H54 (cell line): ENCODE measurements around the gene LDHD.

Source experiments
- DNase-seq: peaks from one replicate; pipeline ENCODE4 v3.0.0; 2011; ENCODE audit warnings: low spot score, mixed read lengths; ENCODE audit not compliant: insufficient read length
- FAIRE-seq: peaks from 3 replicates; lab custom pipeline; 2011; peaks lifted over from hg19 to GRCh38; lab: Jason Lieb, UNC
- POLR2A ChIP-seq: IDR thresholded peaks from 2 replicates; pipeline ENCODE4 v1.6.1; 2011; ENCODE audit warnings: low read depth, mild to moderate bottlenecking, low read length

The LDHD gene

GRCh38 chr16:75127713-75128415, 11.3 kb upstream of the LDHD start:
- FAIRE-seq = no peak

GRCh38 chr16:75122609-75123008, 6.0 kb upstream of the LDHD start:
- DNase-seq (no peak), FAIRE-seq (no peak)
- no peak for TF ChIP-seq POLR2A

More at GRCh38 chr16:75127713-75128415, 11.3 kb upstream of the LDHD start:
- DNase-seq = no peak
- TF ChIP-seq POLR2A = no peak

DNA sequence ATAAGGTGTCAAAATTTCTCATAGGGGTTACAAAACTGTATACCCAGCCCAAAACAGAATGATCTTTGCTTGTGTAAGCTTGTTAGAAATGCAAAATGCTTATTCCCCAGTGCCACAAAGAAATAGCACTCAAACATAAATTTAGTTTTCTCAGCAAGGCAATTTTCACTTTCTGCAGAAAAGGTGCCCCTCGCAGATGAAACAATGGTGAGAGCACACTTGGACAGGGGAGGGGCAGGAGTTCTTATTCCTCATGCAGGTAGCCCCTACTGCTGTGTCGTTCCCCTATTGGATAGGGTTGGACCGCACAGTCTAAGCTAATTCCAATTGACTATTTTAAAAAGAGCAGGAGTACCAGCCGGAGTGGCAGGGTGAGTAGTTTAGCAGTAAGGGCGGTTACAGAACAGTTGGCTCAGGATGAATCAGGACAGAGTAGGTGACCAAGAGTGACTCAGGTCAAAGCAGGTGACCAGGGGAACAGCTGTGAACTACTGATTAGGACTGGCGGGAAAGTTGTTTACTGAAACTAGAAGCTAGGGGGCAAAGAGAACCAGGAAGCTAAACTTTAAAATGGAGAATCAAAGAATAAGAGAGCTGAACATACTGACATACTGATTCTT, 5.5 kb upstream of the LDHD start:
- TF ChIP-seq POLR2A = no peak
- DNase-seq (no peak), FAIRE-seq (no peak)

DNA sequence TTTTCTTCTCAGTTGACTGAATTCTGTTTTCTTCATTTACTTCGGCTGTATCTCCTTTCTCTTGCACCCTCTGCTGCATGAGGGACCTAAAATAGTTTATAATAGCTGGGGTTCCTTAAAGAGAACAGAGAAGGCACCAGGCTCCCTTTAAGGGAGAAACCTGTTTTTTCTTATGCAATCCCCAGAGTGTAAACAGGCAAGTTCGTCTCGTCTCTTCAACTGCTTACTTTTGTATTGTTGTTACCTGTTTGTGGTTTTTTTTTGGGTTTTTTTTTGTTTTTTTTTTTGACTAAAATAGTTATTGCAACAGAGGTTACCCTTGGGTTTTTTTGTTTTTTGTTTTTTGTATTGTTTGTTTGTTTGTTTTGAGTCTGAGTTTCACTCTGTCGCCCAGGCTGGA, 3.7 kb upstream of the LDHD start:
- no peak for FAIRE-seq
- DNase-seq = no peak
- TF ChIP-seq POLR2A = no peak

- no peak for FAIRE-seq
- no peak for DNase-seq
- TF ChIP-seq POLR2A = no peak
Measured at GRCh38 chr16:75118943-75119539, 2.5 kb upstream of the LDHD start.

DNA sequence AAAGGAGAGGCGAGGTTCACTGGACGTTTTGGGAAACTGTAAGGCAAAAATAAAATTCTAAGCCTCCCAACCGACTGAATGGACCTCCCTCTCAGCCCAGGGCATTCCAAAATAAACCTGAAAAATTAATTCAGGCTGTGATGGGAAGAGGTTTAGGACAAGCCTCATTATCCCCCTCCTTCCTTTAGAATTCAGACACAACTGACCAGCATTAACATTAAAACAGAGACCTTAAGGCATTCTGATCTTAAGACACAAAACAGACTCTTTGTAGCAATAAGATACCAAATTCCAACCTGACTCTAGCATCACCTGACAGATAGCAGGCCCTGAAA, 298 bp upstream of the LDHD start:
- FAIRE-seq = no peak
- DNase-seq = no peak
- no peak for TF ChIP-seq POLR2A

DNA sequence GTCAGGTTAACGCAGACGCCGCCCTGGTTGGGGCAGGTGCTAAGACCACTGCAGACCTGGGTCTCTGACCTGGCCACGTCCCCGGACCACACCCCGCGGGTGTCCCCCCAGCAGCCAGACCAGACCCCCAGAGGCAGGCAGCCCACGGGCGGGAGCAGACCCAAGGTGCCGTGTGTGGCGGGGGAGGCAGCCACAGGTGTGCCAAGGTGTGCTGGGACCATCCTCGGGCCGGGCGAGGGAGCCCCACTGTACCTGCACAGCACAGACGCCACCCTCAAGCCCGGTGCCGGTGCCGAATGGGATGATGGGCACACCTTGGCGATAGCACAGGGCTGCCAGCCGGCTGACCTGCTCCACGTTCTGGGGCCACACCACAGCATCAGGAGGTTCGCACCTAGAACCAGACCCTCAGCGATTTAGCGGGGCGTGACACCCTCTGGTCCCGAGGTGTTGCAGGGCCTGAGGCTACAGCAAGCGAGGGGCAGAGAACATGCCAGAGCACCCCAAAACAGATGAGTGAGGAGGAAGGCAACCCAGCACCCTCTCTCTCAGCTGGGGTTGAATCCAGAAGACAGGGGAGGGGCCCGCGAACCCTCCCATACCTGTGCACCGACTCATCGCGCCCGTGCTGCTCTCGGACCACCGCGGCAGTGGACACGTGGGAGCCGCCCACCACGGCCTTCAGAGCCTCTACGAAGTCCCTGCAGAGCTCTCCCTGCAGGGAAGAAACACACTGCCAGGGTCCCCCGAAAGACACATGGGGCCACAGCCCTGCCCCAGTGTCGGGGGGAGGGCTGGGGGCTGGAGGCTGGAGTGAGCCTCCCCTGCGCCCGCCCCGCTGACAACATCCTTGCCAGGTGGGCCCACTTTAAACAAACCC, 1.4 kb downstream of the LDHD start:
- DNase-seq (no peak), FAIRE-seq (no peak)
- TF ChIP-seq POLR2A = no peak

DNA sequence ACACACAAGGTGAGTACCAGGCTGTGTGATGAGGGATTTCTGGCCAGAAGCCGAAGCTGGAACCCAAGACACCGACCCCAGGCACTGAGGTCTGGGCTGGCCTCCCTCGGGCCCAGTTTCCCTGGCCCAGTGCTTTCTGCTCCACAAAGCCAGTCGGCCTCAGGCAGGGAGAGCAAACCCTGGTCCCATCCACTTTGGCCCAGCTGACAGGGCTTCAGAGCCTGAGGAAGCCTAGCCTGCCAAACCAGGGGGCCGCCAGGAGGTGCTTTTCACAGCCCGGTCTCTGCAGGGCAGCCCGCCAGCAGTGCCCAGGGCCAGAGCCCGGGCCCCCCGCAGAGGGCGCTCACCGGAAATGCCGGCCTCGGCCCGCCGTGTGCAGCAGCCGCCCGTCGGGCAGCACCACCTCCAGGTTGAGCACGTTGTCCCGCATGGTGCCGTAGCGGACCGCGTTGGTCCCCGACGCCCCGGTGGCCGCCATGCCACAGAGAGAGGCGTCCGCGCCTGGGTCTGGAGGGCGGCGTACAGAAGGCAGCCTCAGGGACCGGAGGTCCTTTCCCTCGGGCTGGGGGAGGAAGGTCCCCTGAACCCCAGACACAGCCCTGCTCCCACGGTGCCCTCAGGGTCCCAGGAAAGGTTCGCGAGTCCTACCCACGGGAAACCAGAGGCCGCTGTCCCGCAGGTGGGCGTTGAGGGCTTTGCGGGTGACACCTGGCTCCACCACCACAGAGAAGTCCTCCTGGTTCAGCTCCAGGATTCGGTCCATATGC, 2.2 kb downstream of the LDHD start:
- DNase-seq (no peak), FAIRE-seq (no peak)
- no peak for TF ChIP-seq POLR2A

DNA sequence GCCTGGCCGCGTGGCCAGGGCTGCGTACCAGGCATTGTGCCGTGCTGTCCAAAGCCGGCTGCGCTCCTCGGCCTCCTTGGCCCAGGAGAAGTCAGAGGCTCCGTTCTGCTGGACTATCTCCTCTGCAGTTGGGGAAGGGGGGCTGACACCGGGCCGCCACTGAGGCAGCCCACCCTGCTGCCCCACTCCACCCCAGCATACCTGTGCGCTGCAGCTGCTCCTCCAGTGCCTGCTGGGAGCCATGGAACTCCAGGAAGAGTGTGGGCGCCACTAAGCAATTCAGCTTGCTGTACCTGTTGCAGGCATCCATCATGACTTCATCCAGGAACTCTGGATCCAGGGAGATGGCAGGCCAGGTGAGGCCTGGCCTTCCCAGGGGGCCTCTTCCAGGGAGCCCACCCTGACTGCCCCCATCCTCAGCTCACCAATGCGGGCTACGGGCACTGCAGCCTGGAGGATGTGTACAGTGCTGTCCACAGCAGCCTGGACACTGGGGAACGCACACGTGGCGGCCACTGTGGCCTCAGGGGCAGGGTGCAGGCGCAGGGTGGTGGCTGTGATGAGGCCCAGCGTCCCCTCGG, 2.9 kb downstream of the LDHD start:
- TF ChIP-seq POLR2A = no peak
- DNase-seq = no peak
- no peak for FAIRE-seq

DNA sequence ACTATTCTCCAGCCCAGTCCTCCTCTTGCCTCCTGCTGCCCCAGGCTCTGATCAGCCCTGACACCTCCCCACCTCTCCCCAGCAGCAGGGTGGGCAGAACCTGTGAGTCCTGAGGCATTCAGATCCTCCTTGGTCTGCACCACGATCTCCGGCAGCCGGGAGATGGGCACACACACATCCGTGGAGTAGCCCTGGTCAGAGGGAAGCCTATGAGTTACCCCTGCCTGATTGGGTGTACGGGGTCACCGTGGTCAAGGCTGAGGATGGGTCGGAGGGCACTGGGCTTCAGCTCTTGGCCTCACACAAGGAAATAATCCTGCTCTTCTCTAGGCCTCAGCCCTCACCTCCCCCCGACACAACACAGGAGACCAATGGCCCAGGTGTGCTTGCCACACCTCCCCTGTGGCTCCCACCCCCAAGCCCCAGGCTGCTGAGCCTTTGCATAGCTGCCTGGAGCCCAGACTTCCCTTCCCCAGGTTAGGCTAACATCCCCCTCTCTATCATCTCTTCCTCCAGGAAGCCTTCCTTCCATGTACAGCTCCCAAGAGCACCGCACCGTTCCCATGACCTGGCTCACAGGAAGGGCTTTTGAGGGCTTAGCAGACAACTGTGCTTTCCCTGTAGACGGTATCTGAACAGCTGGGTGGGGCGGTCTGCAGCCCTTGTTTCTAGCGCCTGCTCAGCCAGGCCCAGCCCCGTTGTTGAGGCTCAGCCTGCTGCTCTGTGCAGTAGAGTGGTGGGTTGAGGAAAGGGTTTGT, 3.7 kb downstream of the LDHD start:
- FAIRE-seq (no peak), DNase-seq (no peak)
- TF ChIP-seq POLR2A = no peak

GRCh38 chr16:75111961-75112733, 4.4 kb downstream of the LDHD start:
- DNase-seq = no peak
- TF ChIP-seq POLR2A = no peak
- FAIRE-seq = no peak

DNA sequence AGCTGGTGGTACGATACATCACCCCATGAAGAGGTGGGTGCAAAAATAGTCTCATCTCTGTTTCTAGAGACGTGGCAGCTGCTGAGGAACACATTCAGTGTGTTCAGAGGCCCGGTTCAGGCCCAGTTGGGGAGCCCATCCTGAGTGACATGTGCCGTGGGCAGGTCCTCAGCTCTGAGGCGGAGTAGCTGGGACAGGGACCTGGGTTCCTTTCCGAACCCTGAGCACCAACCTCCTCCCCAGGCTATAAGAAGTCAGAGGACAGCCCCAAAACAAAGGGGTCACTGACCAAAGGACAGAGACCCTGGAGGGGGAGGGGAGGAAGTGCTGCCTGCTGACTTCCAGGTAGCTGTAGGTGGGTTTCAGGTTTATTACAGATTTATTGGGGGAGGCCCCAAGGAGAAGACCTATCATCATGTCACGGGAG, 5.1 kb downstream of the LDHD start:
- no peak for TF ChIP-seq POLR2A
- FAIRE-seq (no peak), DNase-seq (no peak)
